ENCODE measurements around the gene RBBP8. TPM values are rescaled to one million over a fixed set of nuclear protein-coding genes. Genes with fewer than 3 reads are reported as not detected.

Gene RBBP8
- total RNA-seq, 6 experiments from 2014 or later = 13.9 to 27.0 (median 25.2) TPM

DNA sequence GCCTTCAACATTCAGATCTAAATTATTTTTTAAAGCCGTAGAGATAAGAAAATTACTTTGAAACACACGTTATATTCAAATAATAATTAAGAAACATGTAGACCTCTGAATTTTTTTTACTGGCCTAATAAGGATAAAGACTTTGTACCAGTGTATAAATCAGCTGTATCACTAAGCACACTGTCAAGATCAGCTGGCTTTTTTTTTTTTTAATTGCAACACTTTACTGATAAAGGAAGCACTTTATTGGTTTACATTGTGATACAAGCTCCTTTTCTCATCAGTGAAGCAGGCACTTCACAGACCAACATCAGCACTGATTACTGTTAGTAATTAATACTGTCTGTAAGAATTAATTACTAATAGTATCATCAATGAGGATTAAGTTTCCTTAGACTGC, 88.5 kb downstream of the RBBP8 start:
- Mint-ChIP-seq H3K9me3 (no peaks in the 10 kb centered on the region), H3K4me1 (ENCODE audit: low read depth) (no peaks in the 10 kb centered on the region), H3K36me3 (ENCODE audit: low read depth) (peaks cover 5% of the 10 kb centered on the region), H3K4me3 (no peak overlapping the region), H3K27me3 (ENCODE audit: insufficient read depth) (no peaks in the 10 kb centered on the region), H3K27ac (no peak overlapping the region)
- DNase-seq = no peak
- TF ChIP-seq, protein P1, sequence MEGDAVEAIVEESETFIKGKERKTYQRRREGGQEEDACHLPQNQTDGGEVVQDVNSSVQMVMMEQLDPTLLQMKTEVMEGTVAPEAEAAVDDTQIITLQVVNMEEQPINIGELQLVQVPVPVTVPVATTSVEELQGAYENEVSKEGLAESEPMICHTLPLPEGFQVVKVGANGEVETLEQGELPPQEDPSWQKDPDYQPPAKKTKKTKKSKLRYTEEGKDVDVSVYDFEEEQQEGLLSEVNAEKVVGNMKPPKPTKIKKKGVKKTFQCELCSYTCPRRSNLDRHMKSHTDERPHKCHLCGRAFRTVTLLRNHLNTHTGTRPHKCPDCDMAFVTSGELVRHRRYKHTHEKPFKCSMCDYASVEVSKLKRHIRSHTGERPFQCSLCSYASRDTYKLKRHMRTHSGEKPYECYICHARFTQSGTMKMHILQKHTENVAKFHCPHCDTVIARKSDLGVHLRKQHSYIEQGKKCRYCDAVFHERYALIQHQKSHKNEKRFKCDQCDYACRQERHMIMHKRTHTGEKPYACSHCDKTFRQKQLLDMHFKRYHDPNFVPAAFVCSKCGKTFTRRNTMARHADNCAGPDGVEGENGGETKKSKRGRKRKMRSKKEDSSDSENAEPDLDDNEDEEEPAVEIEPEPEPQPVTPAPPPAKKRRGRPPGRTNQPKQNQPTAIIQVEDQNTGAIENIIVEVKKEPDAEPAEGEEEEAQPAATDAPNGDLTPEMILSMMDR (IDR thresholded peaks at IDR 0.05) = no peak

DNA sequence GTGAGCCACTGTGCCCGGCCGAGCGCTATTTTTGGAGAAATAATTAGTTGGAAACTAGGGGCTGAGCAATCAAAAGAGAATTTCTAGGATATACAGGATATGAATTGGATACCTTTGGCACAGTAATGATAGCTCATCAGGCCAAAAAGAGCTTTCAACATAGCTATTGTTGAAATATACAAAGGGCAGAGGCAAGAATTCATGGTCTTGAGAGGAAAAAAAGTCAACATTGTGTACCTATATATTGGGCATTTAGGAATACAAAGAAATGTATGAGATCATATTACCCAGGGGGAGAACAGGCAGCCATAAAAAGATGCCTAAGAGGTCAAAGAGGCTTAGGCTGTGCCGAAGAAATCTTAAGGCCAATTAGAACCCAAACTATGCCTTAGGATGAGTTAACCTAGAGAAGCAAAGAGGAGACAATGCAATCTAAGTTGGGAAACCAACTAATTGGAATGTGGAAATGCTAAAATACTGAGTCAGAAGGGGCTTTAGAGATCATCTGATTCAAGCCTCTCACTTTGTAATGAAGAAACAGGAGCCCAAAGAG, 99.0 kb downstream of the RBBP8 start:
- H3K4me1 Mint-ChIP-seq (ENCODE audit: low read depth) = peaks cover 46% of the 10 kb centered on the region
- DNase-seq = peak; percentile 83
- no peaks in the 10 kb centered on the region; the same call in 1 of the 2 replicates for H3K27me3 Mint-ChIP-seq (ENCODE audit: insufficient read depth)
- TF ChIP-seq, protein P1 (IDR thresholded peaks at IDR 0.05) = no peak
- H3K36me3 Mint-ChIP-seq (ENCODE audit: low read depth) = peaks cover 3% of the 10 kb centered on the region; the same call in 1 of the 2 replicates
- peak overlapping the region; percentile 91 for H3K27ac Mint-ChIP-seq
- peak overlapping the region; percentile 82 for H3K4me3 Mint-ChIP-seq
- no peaks in the 10 kb centered on the region for H3K9me3 Mint-ChIP-seq

- Mint-ChIP-seq H3K27ac (peak overlapping the region; percentile 91), H3K27me3 (ENCODE audit: insufficient read depth) (no peaks in the 10 kb centered on the region; the same call in 1 of the 2 replicates)
Measured at GRCh38 chr18:23033056-23033455, 99.9 kb downstream of the RBBP8 start.

DNA sequence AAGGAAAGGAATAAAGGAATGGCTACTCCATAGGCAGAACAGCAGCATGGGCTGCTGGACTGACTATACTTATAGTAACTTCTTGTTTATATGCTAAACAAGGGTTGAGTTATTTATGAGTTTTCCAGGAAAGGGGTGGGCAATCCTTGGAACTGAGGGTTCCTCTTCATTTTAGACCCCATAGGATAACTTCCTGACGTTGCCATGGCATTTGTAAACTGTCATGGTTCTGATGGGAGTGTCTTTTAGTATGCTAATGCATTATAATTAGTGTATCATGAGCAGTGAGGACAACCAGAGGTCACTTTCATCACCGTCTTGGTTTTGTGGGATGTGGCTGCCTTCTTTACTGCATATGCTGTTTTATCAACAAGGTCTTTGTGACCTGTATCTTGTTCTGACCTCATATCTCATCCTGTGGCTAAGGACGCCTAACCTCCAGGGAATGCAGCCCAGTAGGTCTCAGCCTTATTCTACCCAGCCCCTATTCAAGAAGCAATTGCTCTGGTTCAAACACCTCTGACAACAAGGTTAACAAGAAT, 103.6 kb downstream of the RBBP8 start:
- Mint-ChIP-seq H3K4me1 (ENCODE audit: low read depth) (peaks cover 62% of the 10 kb centered on the region), H3K4me3 (no peak overlapping the region), H3K27me3 (ENCODE audit: insufficient read depth) (peaks cover 4% of the 10 kb centered on the region), H3K9me3 (no peaks in the 10 kb centered on the region), H3K27ac (no peak overlapping the region), H3K36me3 (ENCODE audit: low read depth) (peaks cover 7% of the 10 kb centered on the region)
- DNase-seq = no peak
- TF ChIP-seq, protein P1 (IDR thresholded peaks at IDR 0.05) = no peak

More at GRCh38 chr18:23033056-23033455, 99.9 kb downstream of the RBBP8 start:
- Mint-ChIP-seq H3K4me3 (peak overlapping the region; percentile 27; the same call in 1 of the 2 replicates), H3K9me3 (no peaks in the 10 kb centered on the region), H3K36me3 (ENCODE audit: low read depth) (no peaks in the 10 kb centered on the region; the same call in 1 of the 2 replicates), H3K4me1 (ENCODE audit: low read depth) (peaks cover 47% of the 10 kb centered on the region)
- TF ChIP-seq, protein P1 (IDR thresholded peaks at IDR 0.05) = no peak
- DNase-seq = no peak

DNA sequence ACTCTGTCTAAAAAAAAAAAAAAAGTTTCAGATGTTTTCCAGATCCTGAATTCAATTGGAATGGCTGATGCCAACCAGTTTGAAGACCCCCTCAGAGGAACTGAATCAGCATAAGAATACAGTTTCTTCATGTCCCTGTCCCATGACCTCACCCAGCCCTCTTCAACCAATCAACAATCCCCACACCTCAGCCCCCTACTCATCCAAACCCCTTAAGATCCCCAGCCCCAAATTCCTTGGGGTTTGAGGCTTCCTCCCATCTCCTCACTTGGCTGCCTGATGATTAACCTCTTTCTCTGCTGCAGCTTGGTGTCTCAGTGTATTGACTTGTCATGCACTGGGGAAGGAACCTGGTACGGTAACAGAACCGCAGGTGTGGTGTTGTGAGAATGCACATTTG, 104.5 kb downstream of the RBBP8 start:
- TF ChIP-seq, protein P1 (IDR thresholded peaks at IDR 0.05) = no peak
- peaks cover 16% of the 10 kb centered on the region for H3K36me3 Mint-ChIP-seq (ENCODE audit: low read depth)
- H3K4me1 Mint-ChIP-seq (ENCODE audit: low read depth) = peaks cover 53% of the 10 kb centered on the region
- H3K27me3 Mint-ChIP-seq (ENCODE audit: insufficient read depth) = peaks cover 4% of the 10 kb centered on the region
- H3K27ac Mint-ChIP-seq = no peak overlapping the region; the same call in 1 of the 2 replicates
- no peak for DNase-seq
- peaks cover 8% of the 10 kb centered on the region for H3K9me3 Mint-ChIP-seq
- no peak overlapping the region for H3K4me3 Mint-ChIP-seq
